Nephron progenitor cell (in vitro differentiated cells): ENCODE data around the gene DLK1.

Experiments used
- DNase-seq: peaks from one replicate; pipeline ENCODE4 v3.0.0; 2021
- H3K27ac Mint-ChIP-seq: 2 replicates; pipeline ENCODE4 v1.8.0; 2021; ENCODE audit warnings: mild to moderate bottlenecking, moderate library complexity, mixed read lengths
- H3K27me3 Mint-ChIP-seq: 2 replicates; pipeline ENCODE4 v1.8.0; 2021; ENCODE audit warnings: mild to moderate bottlenecking, low read depth, mixed read lengths; ENCODE audit not compliant: poor library complexity
- H3K36me3 Mint-ChIP-seq: 2 replicates; pipeline ENCODE4 v1.8.0; 2021; ENCODE audit warnings: low read depth, mixed read lengths
- H3K4me1 Mint-ChIP-seq: 2 replicates; pipeline ENCODE4 v1.8.0; 2021; ENCODE audit warnings: mixed read lengths
- H3K4me3 Mint-ChIP-seq: 2 replicates; pipeline ENCODE4 v1.8.0; 2021; ENCODE audit warnings: mild to moderate bottlenecking, moderate library complexity, mixed read lengths
- H3K9me3 Mint-ChIP-seq: 2 replicates; pipeline ENCODE4 v1.8.0; 2021; ENCODE audit warnings: mild to moderate bottlenecking, moderate library complexity, mixed read lengths
- TF ChIP-seq, protein P1 (sequence below): fragments of 200-600 bp; sonication (generic); IDR thresholded peaks from 2 replicates; pipeline ENCODE4 v1.5.0; 2021; ENCODE audit warnings: antibody characterized with exemption

DLK1 gene

GRCh38 chr14:100721568-100721967, 5.1 kb upstream of the DLK1 start:
- Mint-ChIP-seq H3K36me3 (no peaks in the 10 kb centered on the region), H3K27ac (no peak overlapping the region)

GRCh38 chr14:100722367-100722766, 4.3 kb upstream of the DLK1 start:
- Mint-ChIP-seq H3K27ac (no peak overlapping the region), H3K27me3 (peaks cover 63% of the 10 kb centered on the region), H3K9me3 (peaks cover 11% of the 10 kb centered on the region), H3K4me1 (peaks cover 77% of the 10 kb centered on the region), H3K36me3 (no peaks in the 10 kb centered on the region), H3K4me3 (no peak overlapping the region)
- DNase-seq: no peak
- TF ChIP-seq, protein P1, sequence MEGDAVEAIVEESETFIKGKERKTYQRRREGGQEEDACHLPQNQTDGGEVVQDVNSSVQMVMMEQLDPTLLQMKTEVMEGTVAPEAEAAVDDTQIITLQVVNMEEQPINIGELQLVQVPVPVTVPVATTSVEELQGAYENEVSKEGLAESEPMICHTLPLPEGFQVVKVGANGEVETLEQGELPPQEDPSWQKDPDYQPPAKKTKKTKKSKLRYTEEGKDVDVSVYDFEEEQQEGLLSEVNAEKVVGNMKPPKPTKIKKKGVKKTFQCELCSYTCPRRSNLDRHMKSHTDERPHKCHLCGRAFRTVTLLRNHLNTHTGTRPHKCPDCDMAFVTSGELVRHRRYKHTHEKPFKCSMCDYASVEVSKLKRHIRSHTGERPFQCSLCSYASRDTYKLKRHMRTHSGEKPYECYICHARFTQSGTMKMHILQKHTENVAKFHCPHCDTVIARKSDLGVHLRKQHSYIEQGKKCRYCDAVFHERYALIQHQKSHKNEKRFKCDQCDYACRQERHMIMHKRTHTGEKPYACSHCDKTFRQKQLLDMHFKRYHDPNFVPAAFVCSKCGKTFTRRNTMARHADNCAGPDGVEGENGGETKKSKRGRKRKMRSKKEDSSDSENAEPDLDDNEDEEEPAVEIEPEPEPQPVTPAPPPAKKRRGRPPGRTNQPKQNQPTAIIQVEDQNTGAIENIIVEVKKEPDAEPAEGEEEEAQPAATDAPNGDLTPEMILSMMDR: no peak

More at GRCh38 chr14:100721568-100721967, 5.1 kb upstream of the DLK1 start:
- no peak overlapping the region for H3K4me3 Mint-ChIP-seq
- H3K9me3 Mint-ChIP-seq: peaks cover 15% of the 10 kb centered on the region
- no peak for DNase-seq
- H3K27me3 Mint-ChIP-seq: peaks cover 61% of the 10 kb centered on the region
- peaks cover 77% of the 10 kb centered on the region for H3K4me1 Mint-ChIP-seq
- TF ChIP-seq, protein P1: no peak

- Mint-ChIP-seq H3K27me3 (peaks cover 64% of the 10 kb centered on the region), H3K4me3 (peak overlapping the region; percentile 49), H3K4me1 (peaks cover 78% of the 10 kb centered on the region), H3K9me3 (peaks cover 9% of the 10 kb centered on the region), H3K27ac (no peak overlapping the region), H3K36me3 (no peaks in the 10 kb centered on the region)
- peak; percentile 33 for DNase-seq
- TF ChIP-seq, protein P1: no peak
These were observed 3.4 kb upstream of the DLK1 start for GRCh38 chr14:100723135-100723829.

GRCh38 chr14:100723830-100724437, 2.8 kb upstream of the DLK1 start:
- H3K27ac Mint-ChIP-seq: no peak overlapping the region

DNA sequence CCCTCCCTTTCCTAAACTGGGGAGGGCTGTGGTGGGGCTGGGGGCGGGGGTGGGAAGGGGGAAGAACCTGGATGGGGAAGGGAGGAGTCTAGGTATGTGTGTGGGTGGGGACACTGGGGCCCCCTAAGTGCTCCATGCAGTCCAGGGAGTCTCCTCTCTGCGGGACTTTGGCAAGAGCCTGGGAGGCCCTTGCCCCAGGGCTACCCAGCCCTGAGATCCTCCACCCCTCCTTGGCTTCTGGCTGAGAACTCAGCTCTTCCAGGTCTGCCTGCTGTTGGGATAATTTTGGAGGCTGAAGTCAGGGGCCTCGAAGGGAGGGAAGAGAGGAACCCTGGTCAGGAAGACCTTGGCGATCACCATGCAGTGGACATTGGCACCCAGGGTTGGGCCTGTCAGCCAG, 2.2 kb upstream of the DLK1 start:
- DNase-seq: no peak
- TF ChIP-seq, protein P1: no peak
- Mint-ChIP-seq H3K27me3 (peaks cover 64% of the 10 kb centered on the region), H3K4me3 (no peak overlapping the region), H3K27ac (no peak overlapping the region), H3K4me1 (peaks cover 76% of the 10 kb centered on the region), H3K36me3 (no peaks in the 10 kb centered on the region), H3K9me3 (peaks cover 9% of the 10 kb centered on the region)

More at GRCh38 chr14:100723830-100724437, 2.8 kb upstream of the DLK1 start:
- H3K36me3 Mint-ChIP-seq: no peaks in the 10 kb centered on the region
- TF ChIP-seq, protein P1: no peak
- H3K27me3 Mint-ChIP-seq: peaks cover 59% of the 10 kb centered on the region
- H3K4me3 Mint-ChIP-seq: peak overlapping the region; percentile 34
- peaks cover 9% of the 10 kb centered on the region for H3K9me3 Mint-ChIP-seq
- no peak for DNase-seq
- H3K4me1 Mint-ChIP-seq: peaks cover 76% of the 10 kb centered on the region
